GM19324 (cell line): ENCODE measurements around the gene ENTPD8.
"Not testable (repeated sequence)": the region's sequence is repeated elsewhere in the genome, so short reads cannot be mapped to it uniquely, and the experiment has no call there.

Experiments
- ATAC-seq: cut with Tn5 transposase; IDR thresholded peaks from one replicate; pipeline ENCODE4 v1.9.1; 2021; ENCODE audit warnings: mild to moderate bottlenecking, moderate library complexity; ENCODE audit not compliant: unreplicated experiment, low FRiP score

ENTPD8 gene

GRCh38 chr9:137459152-137459600 is 18.0 kb upstream of the ENTPD8 start, which contains the start of gene NSMF:
NSMF (minus strand) TSS chr9:137459334; CDS start chr9:137459102, 232 bp downstream.
- ATAC-seq = peak; percentile 81

GRCh38 chr9:137458194-137459151 is 17.3 kb upstream of the ENTPD8 start:
- ATAC-seq = peak; percentile 32

- no peak for ATAC-seq
Observed at GRCh38 chr9:137457406-137458193, 16.4 kb upstream of the ENTPD8 start.

GRCh38 chr9:137456864-137457405 is 15.8 kb upstream of the ENTPD8 start:
- ATAC-seq = no peak

GRCh38 chr9:137456061-137456863 is 15.1 kb upstream of the ENTPD8 start:
- no peak for ATAC-seq

GRCh38 chr9:137455359-137455991 is 14.3 kb upstream of the ENTPD8 start:
- ATAC-seq = no peak

- ATAC-seq = no peak
Observed at GRCh38 chr9:137454597-137455358, 13.6 kb upstream of the ENTPD8 start.

GRCh38 chr9:137454145-137454596 is 13.0 kb upstream of the ENTPD8 start:
- no peak for ATAC-seq

- ATAC-seq = no peak
Observed at GRCh38 chr9:137453643-137454081, 12.5 kb upstream of the ENTPD8 start.

- ATAC-seq = no peak
Observed at GRCh38 chr9:137452761-137453642, 11.8 kb upstream of the ENTPD8 start.

- ATAC-seq = no peak
Observed at GRCh38 chr9:137452006-137452760, 11.0 kb upstream of the ENTPD8 start.

GRCh38 chr9:137451264-137452005 is 10.3 kb upstream of the ENTPD8 start:
- not testable (repeated sequence) for ATAC-seq

GRCh38 chr9:137450539-137451222 is 9.5 kb upstream of the ENTPD8 start:
- not testable (repeated sequence) for ATAC-seq

- no peak for ATAC-seq
Observed at GRCh38 chr9:137449931-137450538, 8.9 kb upstream of the ENTPD8 start.

- ATAC-seq = no peak
Observed at GRCh38 chr9:137449081-137449844, 8.1 kb upstream of the ENTPD8 start.
